Naive thymus-derived CD4-positive, alpha-beta T cell (primary cell): ENCODE results near the gene CFAP161. TPM values are rescaled to one million over a fixed set of nuclear protein-coding genes. Genes with fewer than 3 reads are reported as not detected.

Experiments
- ATAC-seq: fragments of 150-1000 bp; cut with Tn5 transposase; 2 replicates; pipeline ENCODE4 v1.10.0; 2021; ENCODE audit warnings: mild to moderate bottlenecking, moderate library complexity
- CTCF ChIA-PET: fragments of 350-600 bp; sonication (Branson Sonifier 250); formaldehyde crosslinking; loops from one replicate; lab custom pipeline; 2021; ENCODE audit warnings: antibody characterized with exemption; lab: Charles Lee
- POLR2A ChIA-PET: fragments of 350-600 bp; sonication (Branson Sonifier 250); formaldehyde crosslinking; loops from one replicate; lab custom pipeline; 2021; ENCODE audit warnings: antibody characterized with exemption, inconsistent platforms; lab: Charles Lee
- DNase-seq, 9 donors: peaks; one replicate each; pipeline versions ENCODE4 v3.0.0 to v3.0.0-alpha.2; 2020 to 2022; ENCODE audit warnings: mixed read lengths in 1 of 9
- H3K27ac ChIP-seq: one replicate; pipeline ENCODE4 v1.7.0; 2013; ENCODE audit warnings: mild to moderate bottlenecking, low read depth, low read length, moderate library complexity
- H3K27me3 ChIP-seq, 2 donors: one replicate each; pipeline ENCODE4 v1.7.0; 2013; ENCODE audit warnings: low read length in 2 of 2, mild to moderate bottlenecking in 2 of 2, moderate library complexity in 2 of 2; ENCODE audit not compliant: control insufficient read depth in 2 of 2, insufficient read depth in 2 of 2
- H3K36me3 ChIP-seq, 3 experiments: 1 replicate in 2 of 3; 2 replicates in 1 of 3; pipeline ENCODE4 v1.7.0; 2013; ENCODE audit warnings: low read length in 3 of 3, mild to moderate bottlenecking in 3 of 3, moderate library complexity in 1 of 3; ENCODE audit not compliant: insufficient read depth in 3 of 3, control insufficient read depth in 2 of 3
- H3K4me1 ChIP-seq, 2 donors: one replicate each; pipeline ENCODE4 v1.7.0; 2013; ENCODE audit warnings: low read length in 2 of 2, mild to moderate bottlenecking in 2 of 2, moderate library complexity in 1 of 2; ENCODE audit not compliant: control insufficient read depth in 2 of 2, insufficient read depth in 2 of 2
- H3K4me3 ChIP-seq: 2 replicates; pipeline ENCODE4 v1.7.0; 2013; ENCODE audit warnings: mild to moderate bottlenecking, low read length
- H3K9me3 ChIP-seq, 3 experiments: 1 replicate in 2 of 3; 2 replicates in 1 of 3; pipeline ENCODE4 v1.7.0; 2013; ENCODE audit warnings: low read length in 3 of 3; ENCODE audit not compliant: control insufficient read depth in 2 of 3
- H3K27ac Mint-ChIP-seq, 9 donors: one replicate each; pipeline ENCODE4 v1.8.0; 2020 to 2022; ENCODE audit warnings: mixed read lengths in 9 of 9, mild to moderate bottlenecking in 8 of 9, moderate library complexity in 5 of 9, inconsistent platforms in 2 of 9
- H3K27me3 Mint-ChIP-seq, 5 donors: one replicate each; pipeline ENCODE4 v1.8.0; 2021 to 2022; ENCODE audit warnings: mixed read lengths in 5 of 5, mild to moderate bottlenecking in 1 of 5
- H3K36me3 Mint-ChIP-seq, 5 donors: one replicate each; pipeline ENCODE4 v1.8.0; 2020 to 2022; ENCODE audit warnings: mixed read lengths in 5 of 5, mild to moderate bottlenecking in 3 of 5, inconsistent platforms in 1 of 5
- H3K4me1 Mint-ChIP-seq, 7 donors: one replicate each; pipeline ENCODE4 v1.8.0; 2020 to 2022; ENCODE audit warnings: mixed read lengths in 7 of 7, mild to moderate bottlenecking in 3 of 7, inconsistent platforms in 1 of 7
- H3K4me3 Mint-ChIP-seq, 10 donors: one replicate each; pipeline ENCODE4 v1.8.0; 2020 to 2022; ENCODE audit warnings: mild to moderate bottlenecking in 10 of 10, mixed read lengths in 10 of 10, moderate library complexity in 6 of 10, inconsistent platforms in 2 of 10
- H3K9me3 Mint-ChIP-seq, 11 donors: one replicate each; pipeline ENCODE4 v1.8.0; 2020 to 2022; ENCODE audit warnings: mixed read lengths in 11 of 11, mild to moderate bottlenecking in 4 of 11, inconsistent platforms in 1 of 11, moderate library complexity in 1 of 11
- intact Hi-C, 2 donors: fragments of 100-400 bp; cut with micrococcal nuclease; formaldehyde crosslinking; loops; one replicate each; pipeline ENCODE4 v1.15.1; 2023
- polyA plus RNA-seq, 2 donors: library from polyadenylated mRNA; unstranded; fragments of 300-500 nt; fragmentation: Illumina TruSeq; gene quantifications; one replicate each; pipeline ENCODE4 v1.2.3, GENCODE V29; 2021
- total RNA-seq, 6 experiments: library from RNA in 5 of 6; stranded (reverse) in 5 of 6; gene quantifications; 1 replicate in 5 of 6; 2 replicates in 1 of 6; pipeline ENCODE4 v1.2.3 and lab custom pipeline; 2021 to 2026

Gene CFAP161
- total and polyA plus RNA-seq, 7 experiments from 2014 or later = not detected

GRCh38 chr15:81197688-81198281, 63.7 kb downstream of the CFAP161 start:
- H3K36me3 ChIP-seq = no peaks in the 10 kb centered on the region
- H3K4me1 ChIP-seq = no peaks in the 10 kb centered on the region
- Mint-ChIP-seq H3K4me3 (no peak overlapping the region), H3K9me3 (peaks cover 0 to 5% (median 0%) of the 10 kb centered on the region in 11 donors), H3K36me3 (no peaks in the 10 kb centered on the region), H3K4me1 (peaks cover 0 to 4% (median 0%) of the 10 kb centered on the region in 7 donors), H3K27me3 (peaks cover 5 to 18% (median 7%) of the 10 kb centered on the region in 5 donors), H3K27ac (no peak overlapping the region)
- no peak overlapping the region for H3K27ac ChIP-seq
- DNase-seq (no peak), ATAC-seq (no peak)
- H3K4me3 ChIP-seq = no peak overlapping the region
- H3K9me3 ChIP-seq = no peaks in the 10 kb centered on the region
- intact Hi-C loops = no loop called here
- POLR2A ChIA-PET = no interaction called here
- no peaks in the 10 kb centered on the region for H3K27me3 ChIP-seq
- CTCF ChIA-PET = no interaction called here

Other genes with a start within 250 kb of the CFAP161 start
- 10 to 100 TPM; 17.1 to 42.5 (median 38.3) TPM for gene MESD, start 144.5 kb upstream of the CFAP161 start, total RNA-seq
- gene MESD, start 144.5 kb upstream of the CFAP161 start, polyA plus RNA-seq = 10 to 100 TPM; 20.7 to 29.3 TPM
- 10 to 100 TPM; 11.5 to 33.0 (median 22.5) TPM for gene TLNRD1, start 133.3 kb upstream of the CFAP161 start, total RNA-seq
- 1 to 10 TPM; 2.2 to 4.8 TPM for gene TLNRD1, start 133.3 kb upstream of the CFAP161 start, polyA plus RNA-seq
- gene IL16, start 62.6 kb downstream of the CFAP161 start, total RNA-seq = 100 to 1,000 TPM; 125 to 431 (median 285) TPM
- gene IL16, start 62.6 kb downstream of the CFAP161 start, polyA plus RNA-seq = 100 to 1,000 TPM; 319 to 547 TPM
- 10 to 100 TPM in 3 of 5 experiments, 1 to 10 TPM in 2; 5.0 to 11.7 (median 10.1) TPM for gene STARD5, start 189.9 kb downstream of the CFAP161 start, total RNA-seq
- gene STARD5, start 189.9 kb downstream of the CFAP161 start, polyA plus RNA-seq = 10 to 100 TPM in 1 of 2 donors, 1 to 10 TPM in 1; 5.2 to 13.5 TPM
- gene TMC3, start 239.9 kb downstream of the CFAP161 start, total RNA-seq = not detected
- gene TMC3, start 239.9 kb downstream of the CFAP161 start, polyA plus RNA-seq = not detected